HCT116 (cell line): ENCODE data around the gene MED19. TPM values are rescaled to one million over a fixed set of nuclear protein-coding genes. Genes with fewer than 3 reads are reported as not detected.

ENCODE experiments used
- ATAC-seq: fragments of 200-7000 bp; cut with Tn5 transposase; 2 replicates; pipeline ENCODE4 v1.9.1; 2020; ENCODE audit warnings: mild to moderate bottlenecking, moderate library complexity
- BruUV-seq: library from RNA; stranded (reverse); fragments of 400-500 nt; replicated peaks from 2 replicates; lab custom pipeline; 2021; lab: Mats Ljungman, UMichigan
- CTCF ChIA-PET: fragments of 300-600 bp; sonication (Branson Sonifier 250); formaldehyde crosslinking; loops from one replicate; lab custom pipeline; 2021; ENCODE audit warnings: antibody characterized with exemption; lab: Charles Lee
- POLR2A ChIA-PET: fragments of 300-600, 350-600 bp; sonication (Branson Sonifier 250); formaldehyde crosslinking; loops from one replicate; lab custom pipeline; 2021; ENCODE audit warnings: antibody characterized with exemption; lab: Charles Lee
- RAD21 ChIA-PET, 2 experiments: fragments of 300-600 bp; sonication (Branson Sonifier 250); formaldehyde crosslinking; loops; one replicate each; lab custom pipeline; 2023; ENCODE audit warnings: low total read pairs in 2 of 2; ENCODE audit not compliant: uncharacterized antibody in 2 of 2, unreplicated experiment in 2 of 2, low non-redundant PET in 1 of 2; lab: Charles Lee
- DNase-seq: peaks from one replicate; pipeline ENCODE4 v3.0.0-alpha.2; 2010; ENCODE audit warnings: low read depth, low spot score
- H2AFZ ChIP-seq: fragments of 200-600 bp; shearing (Covaris generic), sonication (generic); 2 replicates; pipeline ENCODE4 v1.6.1; 2017; ENCODE audit warnings: low read depth, mixed run types, mixed read lengths, antibody characterized with exemption, low read length; ENCODE audit not compliant: poor library complexity, severe bottlenecking
- H3K27ac ChIP-seq: 2 replicates; pipeline ENCODE4 v1.5.1; 2012; ENCODE audit warnings: low read depth, low read length
- H3K27me3 ChIP-seq: fragments of 200-600 bp; sonication (generic); 2 replicates; pipeline ENCODE4 v1.6.1; 2016; ENCODE audit warnings: mixed run types, low read length, mixed read lengths; ENCODE audit not compliant: insufficient read depth
- H3K36me3 ChIP-seq, 2 experiments: fragments of 200-500 bp in 1 of 2; fragments of 200-600 bp in 1 of 2; sonication (Bioruptor generic) in 1 of 2; sonication (generic) in 1 of 2; 2 replicates each; pipeline versions ENCODE4 v1.5.1 to v1.6.1; 2014 to 2016; ENCODE audit warnings: low read length in 2 of 2, inconsistent platforms in 1 of 2, mixed read lengths in 1 of 2, mixed run types in 1 of 2; ENCODE audit not compliant: insufficient read depth in 2 of 2, control insufficient read depth in 1 of 2
- H3K4me1 ChIP-seq, 2 experiments: fragments of 200-600 bp in 1 of 2; sonication (generic) in 1 of 2; 2 replicates each; pipeline versions ENCODE4 v1.5.1 to v1.6.1; 2012 to 2017; ENCODE audit warnings: low read length in 2 of 2, inconsistent platforms in 1 of 2, mild to moderate bottlenecking in 1 of 2, mixed read lengths in 1 of 2, mixed run types in 1 of 2, moderate library complexity in 1 of 2; ENCODE audit not compliant: insufficient read depth in 2 of 2, control insufficient read depth in 1 of 2
- H3K4me2 ChIP-seq: fragments of 200-600 bp; sonication (generic); 2 replicates; pipeline ENCODE4 v1.6.1; 2017; ENCODE audit warnings: mixed run types, low read length, mixed read lengths
- H3K4me3 ChIP-seq, 2 experiments: fragments of 200-600 bp in 1 of 2; sonication (generic) in 1 of 2; replicated peaks in 1 of 2; 2 replicates each; pipeline ENCODE4 v1.5.1; 2011 to 2016; ENCODE audit warnings: low read length in 2 of 2, control low read depth in 1 of 2, low read depth in 1 of 2, mild to moderate bottlenecking in 1 of 2, mixed read lengths in 1 of 2, mixed run types in 1 of 2
- H3K79me2 ChIP-seq: fragments of 200-600 bp; sonication (generic); 2 replicates; pipeline ENCODE4 v1.6.1; 2017; ENCODE audit warnings: mild to moderate bottlenecking, mixed run types, low read length, moderate library complexity, mixed read lengths; ENCODE audit not compliant: insufficient read depth
- H3K9ac ChIP-seq: fragments of 200-600 bp; sonication (generic); 2 replicates; pipeline ENCODE4 v1.6.1; 2016; ENCODE audit warnings: low read length, mixed read lengths
- H3K9me2 ChIP-seq: fragments of 200-600 bp; sonication (generic), shearing (Covaris generic); 2 replicates; pipeline ENCODE4 v1.6.1; 2017; ENCODE audit warnings: mixed run types, mild to moderate bottlenecking, moderate library complexity; ENCODE audit not compliant: insufficient read depth
- H3K9me3 ChIP-seq, 2 experiments: fragments of 200-500 bp in 1 of 2; fragments of 200-600 bp in 1 of 2; sonication (Bioruptor generic) in 1 of 2; sonication (generic) in 1 of 2; 2 replicates each; pipeline ENCODE4 v1.6.1; 2014 to 2017; ENCODE audit warnings: low read length in 2 of 2, mixed read lengths in 2 of 2, inconsistent platforms in 1 of 2, low read depth in 1 of 2, mild to moderate bottlenecking in 1 of 2, mixed run types in 1 of 2, moderate library complexity in 1 of 2; ENCODE audit not compliant: control insufficient read depth in 1 of 2, insufficient read depth in 1 of 2
- H4K20me1 ChIP-seq: fragments of 200-600 bp; sonication (generic), shearing (Covaris generic); 2 replicates; pipeline ENCODE4 v1.6.1; 2017; ENCODE audit warnings: mixed run types, mild to moderate bottlenecking, moderate library complexity; ENCODE audit not compliant: insufficient read depth
- ATF3 ChIP-seq: IDR thresholded peaks from 2 replicates; pipeline ENCODE4 v1.6.1; 2012
- CTCF ChIP-seq, 3 experiments: fragments of 200-600 bp in 1 of 3; sonication (generic) in 1 of 3; IDR thresholded peaks in 2 of 3; conservative IDR thresholded peaks in 1 of 3; 2 replicates each; pipeline ENCODE4 v1.5.1; 2012 to 2017; ENCODE audit warnings: low read depth in 2 of 3, low read length in 2 of 3, antibody characterized with exemption in 1 of 3, borderline replicate concordance in 1 of 3, control low read depth in 1 of 3, mild to moderate bottlenecking in 1 of 3, mixed read lengths in 1 of 3, mixed run types in 1 of 3, moderate library complexity in 1 of 3; ENCODE audit not compliant: insufficient read depth in 1 of 3
- EGR1 ChIP-seq: IDR thresholded peaks from 2 replicates; pipeline ENCODE4 v1.6.1; 2012; ENCODE audit warnings: low read depth
- ELF1 ChIP-seq: IDR thresholded peaks from 2 replicates; pipeline ENCODE4 v1.6.1; 2012; ENCODE audit warnings: low read depth, borderline replicate concordance
- EZH2 ChIP-seq: fragments of 200-600 bp; sonication (generic); IDR thresholded peaks from 2 replicates; pipeline ENCODE4 v1.6.1; 2017; ENCODE audit warnings: antibody characterized with exemption, mixed run types
- FOSL1 ChIP-seq: IDR thresholded peaks from 2 replicates; pipeline ENCODE4 v1.6.1; 2012; ENCODE audit warnings: low read depth
- JUND ChIP-seq: IDR thresholded peaks from 2 replicates; pipeline ENCODE4 v1.6.1; 2012
- MAX ChIP-seq: IDR thresholded peaks from 2 replicates; pipeline ENCODE4 v1.6.1; 2012
- POLR2AphosphoS5 ChIP-seq: IDR thresholded peaks from 2 replicates; pipeline ENCODE4 v1.6.1; 2011; ENCODE audit warnings: mild to moderate bottlenecking, low read depth, low read length, moderate library complexity
- RAD21 ChIP-seq: IDR thresholded peaks from 2 replicates; pipeline ENCODE4 v1.6.1; 2012; ENCODE audit warnings: low read depth, mild to moderate bottlenecking
- REST ChIP-seq: IDR thresholded peaks from 2 replicates; pipeline ENCODE4 v1.6.1; 2012; ENCODE audit warnings: low read depth
- SIN3A ChIP-seq: IDR thresholded peaks from 2 replicates; pipeline ENCODE4 v1.6.1; 2012; ENCODE audit warnings: low read depth
- SP1 ChIP-seq: IDR thresholded peaks from 2 replicates; pipeline ENCODE4 v1.6.1; 2012; ENCODE audit warnings: low read depth
- SRF ChIP-seq: IDR thresholded peaks from 2 replicates; pipeline ENCODE4 v1.6.1; 2012; ENCODE audit warnings: low read depth
- TCF7L2 ChIP-seq: IDR thresholded peaks from 2 replicates; pipeline ENCODE4 v1.7.0; 2011; ENCODE audit warnings: borderline replicate concordance, inconsistent platforms; ENCODE audit not compliant: insufficient read depth, insufficient read length; ENCODE audit errors: extremely low read depth
- YY1 ChIP-seq: IDR thresholded peaks from 2 replicates; pipeline ENCODE4 v1.6.1; 2011; ENCODE audit warnings: low read length, low read depth, moderate library complexity, mild to moderate bottlenecking; ENCODE audit not compliant: insufficient replicate concordance; ENCODE audit errors: extremely low read depth
- ZBTB33 ChIP-seq: IDR thresholded peaks from 2 replicates; pipeline ENCODE4 v1.6.1; 2011; ENCODE audit warnings: mild to moderate bottlenecking, low read length, moderate library complexity; ENCODE audit not compliant: insufficient replicate concordance; ENCODE audit errors: extremely low read depth
- ZFX ChIP-seq: fragments of 450-650 bp; IDR thresholded peaks from 2 replicates; pipeline ENCODE4 v1.6.1; 2017
- ZNF274 ChIP-seq: fragments of 200-500 bp; sonication (Bioruptor generic); IDR thresholded peaks from 2 replicates; pipeline ENCODE4 v1.6.1; 2014; ENCODE audit warnings: mild to moderate bottlenecking, low read depth, low read length, inconsistent platforms
- intact Hi-C: fragments of 100-400 bp; cut with micrococcal nuclease; formaldehyde crosslinking; loops from 2 replicates; pipeline ENCODE4 v1.10.0; 2022
- total RNA-seq: library from RNA; stranded (reverse); gene quantifications from one replicate; pipeline ENCODE4 v1.2.1, GENCODE V29; 2021; ENCODE audit not compliant: unreplicated experiment

Gene MED19
- total RNA-seq, 1 experiment from 2014 or later, result 18.0 TPM

GRCh38 chr11:57667117-57667735, 44.8 kb downstream of the MED19 start:
- ChIA-PET POLR2A (interaction anchor here (0.7 kb wide), 1 partner anchor 827 kb away, joined by 3 read pairs; no protein-coding TSS in a partner anchor), CTCF (no interaction called here), RAD21 (no interaction called here)
- Histone ChIP-seq H3K9me2 (no peaks in the 10 kb centered on the region), H3K4me1 (peaks cover 9 to 19% of the 10 kb centered on the region in 2 experiments), H4K20me1 (no peaks in the 10 kb centered on the region), H3K4me3 (peak overlapping the region; percentile 85 to 97), H3K36me3 (peaks cover 2 to 9% of the 10 kb centered on the region in 2 experiments; a peak in 3 of 4 replicates), H3K9me3 (no peaks in the 10 kb centered on the region), H2AFZ (no peak overlapping the region), H3K9ac (peak overlapping the region; percentile 92), H3K27ac (peak overlapping the region; percentile 93), H3K79me2 (peaks cover 42% of the 10 kb centered on the region), H3K27me3 (no peaks in the 10 kb centered on the region), H3K4me2 (peak overlapping the region; percentile 76)
- BruUV-seq, result no TSS peak
- peak; percentile 98 for DNase-seq
- peak; percentile 73 for ATAC-seq
- intact Hi-C loops, result loop anchor here (1.0 to 10.0 kb wide), 5 partner anchors 10 to 1888 kb away; partner anchors contain the start of genes CLP1, LPXN, MED19 and TMX2
- TF ChIP-seq TCF7L2 (no peak), RAD21 (no peak), ZNF274 (no peak), SRF (no peak; the same call in 1 of the 2 replicates), REST (no peak), ELF1 (peak; percentile 88), SP1 (no peak; the same call in none of the 2 replicates), POLR2AphosphoS5 (peak; percentile 74), CTCF (IDR thresholded peaks at IDR 0.05 in 2 of 3, conservative IDR thresholded peaks at IDR 0.05 in 1 of 3; ENCODE audit: borderline replicate concordance in 1 of 3, insufficient read depth in 1 of 3, low read depth in 2 of 3, low read length in 2 of 3) (no peak), EZH2 (no peak), SIN3A (peak; percentile 65; the same call in 1 of the 2 replicates), EGR1 (peak; percentile 30), FOSL1 (no peak), ZBTB33 (peak; percentile 81), MAX (no peak; the same call in 1 of the 2 replicates), YY1 (peak; percentile 80), ATF3 (no peak), JUND (peak; percentile 73; the same call in 1 of the 2 replicates), ZFX (no peak)
